OCI-LY3 (cell line): ENCODE measurements around the gene P2RX7.

ENCODE experiments used
- CTCF ChIP-seq: fragments of 200-600, 300-600 bp; sonication (generic); IDR thresholded peaks from 2 replicates; pipeline ENCODE4 v1.5.1; 2014; ENCODE audit warnings: antibody characterized with exemption, low read length, low read depth
- EZH2phosphoT487 ChIP-seq: fragments of 200-600 bp; shearing (Covaris generic); IDR thresholded peaks from 2 replicates; pipeline ENCODE4 v1.6.1; 2018; ENCODE audit warnings: antibody characterized with exemption, mixed run types, low read depth

GRCh38 chr12:121184425-121184824 lies 51.7 kb downstream of the P2RX7 start:
- no peak for TF ChIP-seq CTCF
- no peak for TF ChIP-seq EZH2phosphoT487
